ENCODE measurements around the gene ZNF547. TPM values are rescaled to one million over a fixed set of nuclear protein-coding genes. Genes with fewer than 3 reads are reported as not detected.

Gene ZNF547
- total RNA-seq: 3.3 TPM

DNA sequence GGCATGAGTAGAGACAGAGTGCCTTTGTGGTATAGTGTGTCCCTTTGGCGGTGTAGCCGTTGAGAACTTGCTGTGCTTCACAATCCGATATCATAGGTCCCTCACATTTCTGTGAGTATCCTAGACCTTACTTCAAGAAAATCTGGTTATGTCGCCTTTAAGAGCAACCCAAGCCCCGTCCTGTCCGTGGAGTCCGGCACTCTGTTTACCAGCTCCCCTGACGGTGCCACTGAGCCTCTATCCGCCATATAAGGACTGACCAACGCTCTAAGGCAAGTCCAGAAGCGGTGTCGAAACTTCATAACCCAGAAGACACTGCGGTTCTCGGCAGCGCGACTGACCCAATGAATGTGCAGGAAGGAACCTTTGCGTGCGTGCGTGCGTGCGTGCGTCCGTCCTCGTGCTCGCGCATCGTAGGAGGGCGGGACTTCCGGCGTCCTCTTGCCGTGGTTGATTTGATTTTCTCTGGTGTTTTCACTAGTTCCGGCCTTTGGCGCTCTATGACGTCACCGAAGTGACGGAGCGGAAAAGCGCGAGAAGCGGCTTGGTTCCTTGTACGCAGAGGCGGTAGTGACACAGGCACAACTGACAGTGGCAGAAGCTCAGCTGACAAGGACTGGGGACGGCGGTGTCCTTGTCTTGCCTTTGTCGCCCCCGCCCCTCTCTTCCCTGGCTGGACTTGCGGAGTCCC is at the start of gene ZNF547, which contains the start of gene TRAPPC2B:
TSS of gene ZNF547 (plus strand) at position 555 of the 691 bp plus-strand sequence. CDS start 5,005 bp downstream, outside the sequence.
TSS of gene TRAPPC2B (plus strand) at position 555 of the 691 bp plus-strand sequence. CDS start 1,283 bp downstream, outside the sequence.
- DNase-seq: peak; percentile 100

DNA sequence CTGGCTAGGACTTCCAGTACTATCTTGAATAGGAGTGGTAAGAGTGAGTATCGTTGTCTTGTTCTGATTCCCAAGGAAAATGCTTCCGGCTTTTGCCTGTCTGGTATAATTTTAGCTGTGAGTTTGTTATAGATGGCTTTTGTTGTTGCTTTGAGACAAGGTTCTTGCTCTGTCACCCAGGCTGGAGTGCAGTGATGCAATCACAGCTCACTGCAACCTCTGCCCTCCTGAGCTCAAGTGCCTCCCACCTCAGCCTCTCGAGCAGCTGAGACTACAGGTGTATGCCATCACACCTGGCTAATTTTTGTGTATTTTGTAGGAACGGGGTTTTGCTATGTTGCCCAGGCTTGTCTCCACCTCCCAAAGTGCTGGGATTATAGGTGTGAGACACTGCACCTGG is 49.2 kb upstream of the ZNF547 start:
- DNase-seq: no peak

DNA sequence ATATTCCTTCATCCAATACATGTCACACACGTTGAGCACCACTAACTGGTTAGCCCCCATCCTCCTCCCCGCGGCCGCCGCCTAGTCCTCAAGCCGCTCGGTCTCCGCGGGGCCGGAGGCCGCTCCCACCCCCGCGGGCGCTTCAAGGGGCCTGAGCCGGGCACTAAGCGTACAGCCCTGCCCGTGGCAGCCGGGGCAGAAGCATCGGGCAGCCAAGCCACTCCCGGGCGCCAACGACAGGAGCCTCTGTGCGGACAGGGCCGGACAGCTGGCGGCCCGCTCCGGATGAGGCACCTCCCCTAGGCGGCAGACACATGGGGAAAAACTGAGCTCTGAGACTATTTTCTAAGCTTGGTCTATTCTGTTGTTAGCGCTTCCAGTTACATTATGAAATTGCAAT is 45.8 kb upstream of the ZNF547 start:
- no peak for DNase-seq

DNA sequence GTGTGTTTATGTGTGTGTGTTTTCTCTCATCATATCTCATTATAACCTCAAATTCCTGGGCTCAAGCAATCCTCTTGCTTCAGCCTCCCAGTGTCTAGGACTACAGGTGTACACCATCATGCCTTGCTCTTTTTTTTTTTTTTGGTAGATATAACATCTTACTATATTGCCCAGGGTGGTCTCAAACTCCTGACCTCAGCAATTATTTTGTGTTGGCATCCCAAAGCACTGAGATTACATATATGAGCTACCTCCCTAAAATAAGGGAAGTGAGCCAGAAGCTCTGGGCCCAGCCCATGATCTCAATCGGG is 43.5 kb upstream of the ZNF547 start:
- no peak for DNase-seq

DNA sequence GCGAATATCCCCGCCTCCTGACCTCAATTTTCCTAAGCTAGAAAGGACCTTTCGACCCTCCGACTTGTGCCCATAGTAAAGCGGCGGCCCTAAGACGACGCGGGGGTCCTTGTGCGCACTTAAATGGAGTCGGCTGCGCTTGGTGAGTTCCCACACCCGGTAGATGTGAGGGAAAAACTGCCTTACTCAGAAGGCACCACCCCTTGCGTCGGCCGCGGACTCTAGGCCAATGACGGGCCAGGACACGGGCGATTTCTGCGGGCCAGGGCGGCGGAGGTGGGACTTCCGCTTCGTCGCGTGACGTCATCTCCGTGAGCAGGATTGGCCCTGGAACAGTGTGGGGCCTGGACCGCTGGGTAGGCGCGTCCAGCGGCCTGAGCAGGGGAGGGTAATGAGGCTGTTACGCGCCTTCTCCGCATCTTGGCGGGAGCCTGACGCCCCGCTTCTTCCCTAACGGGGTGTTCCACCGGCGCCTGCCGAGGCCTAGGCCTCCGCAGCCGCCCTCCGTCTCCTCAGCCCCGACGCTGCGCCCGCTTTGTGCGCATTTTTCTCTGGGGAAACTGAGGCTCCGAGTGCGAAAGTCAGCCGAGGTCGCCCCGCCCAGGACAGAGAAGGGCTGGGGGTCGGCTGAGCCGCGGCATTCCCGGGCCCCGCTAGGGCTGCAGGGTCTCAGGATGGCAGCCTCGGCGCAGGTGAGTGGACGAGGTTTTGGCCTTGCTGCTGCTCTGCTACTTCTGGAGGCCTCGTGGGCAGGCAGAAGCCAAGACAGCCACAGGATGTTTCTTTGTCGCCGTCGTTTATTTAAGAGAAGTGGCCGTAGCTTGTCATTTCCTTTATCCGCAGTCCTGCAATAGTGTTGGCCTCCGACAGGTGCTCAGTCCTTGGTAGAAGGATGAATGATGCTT is 42.9 kb upstream of the ZNF547 start, which contains the start of gene ZNF543:
TSS of gene ZNF543 (plus strand) at position 293 of the 905 bp plus-strand sequence. CDS start at position 675, 382 bp downstream.
- DNase-seq: peak; percentile 94

DNA sequence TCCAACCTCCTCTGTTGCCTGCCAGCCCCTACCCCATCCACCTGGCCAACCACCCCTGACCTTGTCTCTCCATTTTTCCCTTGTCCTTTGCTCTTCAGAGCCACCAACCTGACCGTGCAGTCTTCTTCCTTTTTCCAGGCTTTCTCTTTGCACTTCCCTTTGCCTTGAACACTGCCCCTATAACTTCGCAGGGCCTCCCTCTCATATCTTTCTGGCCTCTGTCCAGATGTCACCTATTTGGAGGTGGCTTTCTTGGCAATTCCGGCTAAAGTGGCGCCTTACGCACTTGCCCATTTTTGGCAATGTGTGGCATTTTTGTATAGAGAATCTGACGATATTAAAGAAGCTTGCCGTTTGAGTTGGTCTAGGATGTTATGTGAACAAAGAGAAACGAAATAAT is 42.2 kb upstream of the ZNF547 start:
- no peak for DNase-seq

DNA sequence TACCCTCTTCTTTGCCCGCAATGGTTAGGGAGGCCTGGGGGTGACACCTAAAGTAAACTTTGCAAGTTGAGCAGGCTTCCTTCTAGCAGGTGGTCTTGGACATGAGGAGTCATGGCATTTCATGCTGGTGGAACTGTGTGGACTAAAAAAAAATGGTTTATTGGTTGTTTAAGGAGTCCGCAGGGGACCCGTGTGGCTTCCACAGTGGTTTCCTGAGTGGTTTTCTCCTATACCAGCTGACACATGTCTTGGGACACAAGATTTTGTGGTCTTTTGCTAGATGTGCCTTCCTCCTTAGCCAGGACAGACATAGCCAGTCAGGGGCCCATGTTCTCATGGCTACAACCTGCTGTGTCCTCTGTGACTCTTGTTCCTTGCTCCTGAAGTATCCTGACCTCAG is 41.6 kb upstream of the ZNF547 start:
- DNase-seq: no peak

DNA sequence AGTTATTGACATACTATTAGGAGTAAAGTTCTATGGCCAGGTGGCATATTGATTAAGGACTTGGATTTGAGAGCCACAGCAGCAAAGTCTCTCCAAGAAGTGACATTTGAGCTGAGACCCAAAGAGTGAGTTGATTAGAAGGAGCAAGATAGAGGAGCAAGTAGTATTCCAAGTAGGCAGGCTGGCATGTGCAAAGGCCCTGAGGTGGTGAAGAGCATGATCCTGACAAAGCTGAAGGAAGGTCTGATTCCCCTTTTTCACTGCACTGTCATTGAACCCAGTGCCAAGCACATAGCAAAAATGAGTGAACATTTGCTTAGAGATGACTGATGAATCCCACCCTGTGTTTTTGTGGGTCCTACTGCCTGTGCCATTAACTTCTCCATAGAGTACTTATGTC is 38.4 kb upstream of the ZNF547 start:
- DNase-seq: no peak

DNA sequence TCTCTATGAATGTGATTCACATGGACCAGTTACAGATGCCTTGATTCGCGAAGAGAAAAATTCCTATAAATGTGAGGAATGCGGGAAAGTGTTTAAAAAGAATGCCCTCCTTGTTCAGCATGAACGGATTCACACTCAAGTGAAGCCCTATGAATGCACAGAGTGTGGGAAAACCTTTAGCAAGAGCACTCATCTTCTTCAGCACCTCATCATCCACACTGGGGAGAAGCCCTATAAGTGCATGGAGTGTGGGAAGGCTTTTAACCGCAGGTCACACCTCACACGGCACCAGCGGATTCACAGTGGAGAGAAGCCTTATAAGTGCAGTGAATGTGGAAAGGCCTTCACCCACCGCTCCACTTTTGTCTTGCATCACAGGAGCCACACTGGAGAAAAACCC is 35.4 kb upstream of the ZNF547 start:
- no peak for DNase-seq

DNA sequence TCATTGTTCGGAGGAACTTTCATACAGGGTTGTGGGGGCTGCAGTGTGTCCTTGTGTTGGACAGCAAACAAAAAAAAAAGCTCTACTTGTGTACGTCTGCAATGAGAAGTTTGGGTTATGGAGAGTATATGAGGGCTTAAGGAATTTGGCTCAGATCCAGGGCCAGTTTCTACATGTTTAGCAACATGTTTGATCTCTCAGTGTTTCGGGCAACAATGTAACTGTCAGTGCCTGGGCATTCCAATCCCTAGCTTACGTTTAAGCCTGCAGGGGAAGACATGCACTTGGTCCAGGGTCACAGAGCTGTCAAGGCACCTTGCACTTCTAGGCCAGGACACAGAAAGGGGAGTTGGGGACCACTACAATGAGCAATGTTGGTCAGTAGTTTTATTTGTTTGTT is 29.2 kb upstream of the ZNF547 start:
- peak; percentile 15 for DNase-seq

DNA sequence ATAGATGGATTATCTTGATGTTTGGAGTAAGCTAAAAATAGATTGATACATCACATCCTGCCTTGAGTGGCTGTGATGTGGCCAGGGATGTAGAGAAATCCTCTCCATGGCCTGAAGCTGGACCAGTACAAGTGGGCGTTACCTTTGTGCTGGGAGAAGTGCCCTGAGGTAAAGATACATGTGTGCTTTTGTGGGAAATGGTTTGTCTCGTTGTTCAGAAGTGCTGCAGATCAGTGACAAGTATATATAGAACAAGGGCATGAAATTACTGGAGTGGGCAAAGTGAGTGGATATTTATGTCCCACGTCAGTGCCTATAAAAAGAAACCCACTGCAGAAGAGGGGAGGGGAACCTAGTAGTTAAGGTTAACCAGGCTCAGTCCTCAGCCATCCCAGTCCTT is 24.5 kb upstream of the ZNF547 start:
- DNase-seq: no peak

DNA sequence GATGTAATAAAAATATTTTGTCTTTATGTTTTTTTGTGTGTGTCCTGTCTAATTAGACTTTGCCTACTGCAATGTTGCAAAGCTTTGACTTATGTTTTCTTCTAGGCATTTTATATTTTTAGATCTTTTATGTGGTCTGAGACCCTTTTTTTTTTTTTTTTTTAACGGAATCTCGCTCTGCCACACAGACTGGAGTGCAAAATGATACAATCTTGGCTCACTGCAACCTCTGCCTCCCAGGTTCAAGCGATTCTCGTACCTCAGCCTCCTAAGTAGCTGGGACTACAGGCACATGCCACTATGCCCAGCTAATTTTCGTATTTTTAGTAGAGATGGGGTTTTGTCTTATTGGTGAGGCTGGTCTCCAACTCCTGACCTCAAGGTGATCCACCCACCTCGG is 20.8 kb upstream of the ZNF547 start:
- DNase-seq: no peak

DNA sequence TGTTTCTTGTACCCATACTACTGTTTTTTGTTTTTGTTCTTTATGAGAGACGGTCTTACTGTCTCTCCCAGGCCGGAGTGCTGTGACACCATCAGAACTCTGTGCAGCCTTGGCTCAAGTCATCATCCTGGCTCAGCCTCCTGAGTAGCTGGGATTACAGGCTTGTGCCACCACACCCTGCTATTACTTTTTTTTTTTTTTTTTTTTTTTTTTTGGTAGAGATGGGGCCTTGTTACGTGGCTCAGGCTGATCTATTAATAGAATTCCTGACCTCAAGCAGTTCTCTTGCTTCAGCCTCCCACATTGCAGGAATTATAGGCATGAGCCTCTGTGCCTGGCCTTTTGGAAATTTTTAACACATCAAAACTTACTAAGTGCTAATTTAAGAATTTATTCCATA is 15.2 kb upstream of the ZNF547 start:
- no peak for DNase-seq

DNA sequence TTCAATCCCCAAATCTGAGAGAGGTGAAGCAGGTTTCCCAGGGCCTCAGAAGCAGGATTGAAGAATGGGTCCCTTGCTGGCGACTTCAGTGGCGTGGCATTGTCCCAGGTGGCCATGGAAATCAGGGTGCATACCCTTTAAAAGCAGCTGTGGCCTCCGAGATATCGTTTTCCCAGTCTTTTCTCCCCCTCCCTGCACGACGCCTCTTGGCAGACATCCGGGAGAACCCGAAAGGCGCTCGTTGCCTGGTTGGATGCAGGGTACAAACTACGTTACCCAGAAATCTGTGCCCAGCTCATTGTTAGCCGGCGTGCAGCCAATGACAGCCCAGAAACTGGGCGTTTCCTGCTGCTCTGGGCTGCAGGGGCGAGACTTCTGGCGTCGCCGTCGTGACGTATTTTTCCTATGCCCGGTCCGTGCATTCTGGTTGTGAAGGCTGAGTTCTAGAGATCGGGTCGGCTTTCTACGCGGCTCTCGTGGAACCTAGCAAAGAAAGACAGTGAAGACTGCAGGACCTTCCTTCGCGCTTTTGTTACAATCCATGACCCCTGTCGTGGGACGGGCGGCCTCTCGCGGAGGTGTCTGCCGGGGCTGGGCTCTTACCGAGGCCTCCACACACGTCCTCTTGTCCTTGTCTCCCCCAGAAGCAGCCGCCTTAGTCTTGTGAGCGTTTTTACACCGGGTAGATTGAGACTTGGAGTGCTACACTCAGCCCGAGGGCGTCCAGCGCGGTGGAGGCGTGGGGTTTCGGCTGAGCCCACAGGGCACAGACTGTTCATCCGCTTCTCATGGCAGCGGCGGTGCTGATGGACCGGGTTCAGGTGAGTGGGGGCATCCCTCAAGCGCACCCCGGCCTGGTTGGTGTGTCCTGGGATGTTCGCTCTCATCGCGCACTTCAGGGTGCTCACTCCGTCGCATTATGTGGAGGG is 12.2 kb upstream of the ZNF547 start, which contains the start of gene ZNF304:
TSS of gene ZNF304 (plus strand) at position 395 of the 929 bp plus-strand sequence. CDS start at position 789, 394 bp downstream.
- peak; percentile 97 for DNase-seq

DNA sequence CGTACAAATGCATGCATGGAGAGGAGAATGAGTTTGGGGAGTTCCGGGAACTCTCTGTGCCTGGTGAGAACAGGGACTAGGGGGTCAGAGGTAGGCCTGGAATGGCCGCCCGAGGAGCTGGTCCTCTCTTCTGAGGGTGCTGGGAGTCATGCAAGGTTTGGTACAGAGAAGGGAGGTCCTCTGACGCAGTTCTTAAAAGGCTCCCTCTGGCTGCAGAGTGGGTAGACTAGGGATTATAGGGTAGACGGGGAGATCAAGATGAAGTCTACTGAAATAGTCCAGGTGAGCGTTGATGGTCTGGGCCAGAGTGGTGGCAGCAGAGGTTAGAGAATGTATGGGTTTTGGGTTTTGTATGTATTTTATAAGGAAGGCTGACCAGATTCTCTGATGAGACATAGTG is 11.5 kb upstream of the ZNF547 start:
- DNase-seq: no peak

DNA sequence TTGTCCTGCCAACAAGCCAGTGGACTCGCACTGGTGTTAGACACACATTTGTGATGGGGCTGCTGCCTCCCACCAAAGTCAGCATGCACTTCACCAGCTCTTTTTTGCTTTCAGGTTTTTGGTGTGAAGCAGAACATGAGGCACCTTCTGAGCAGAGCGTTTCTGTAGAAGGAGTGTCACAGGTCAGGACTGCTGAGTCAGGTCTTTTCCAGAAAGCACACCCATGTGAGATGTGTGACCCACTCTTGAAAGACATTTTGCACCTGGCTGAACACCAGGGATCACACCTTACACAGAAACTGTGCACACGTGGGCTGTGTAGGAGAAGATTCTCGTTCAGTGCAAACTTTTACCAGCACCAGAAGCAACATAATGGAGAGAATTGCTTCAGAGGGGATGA is 7.4 kb upstream of the ZNF547 start:
- no peak for DNase-seq

DNA sequence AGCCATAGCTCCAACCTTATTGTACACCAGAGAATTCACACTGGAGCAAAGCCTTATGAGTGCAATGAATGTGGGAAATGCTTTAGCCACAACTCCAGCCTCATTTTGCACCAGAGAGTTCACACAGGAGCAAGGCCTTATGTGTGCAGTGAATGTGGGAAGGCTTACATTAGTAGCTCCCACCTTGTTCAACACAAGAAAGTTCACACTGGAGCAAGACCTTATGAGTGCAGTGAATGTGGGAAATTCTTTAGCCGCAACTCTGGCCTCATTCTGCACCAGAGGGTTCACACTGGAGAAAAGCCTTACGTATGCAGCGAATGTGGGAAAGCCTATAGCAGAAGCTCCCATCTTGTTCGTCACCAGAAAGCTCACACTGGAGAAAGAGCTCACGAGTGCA is 5.9 kb upstream of the ZNF547 start:
- DNase-seq: no peak

DNA sequence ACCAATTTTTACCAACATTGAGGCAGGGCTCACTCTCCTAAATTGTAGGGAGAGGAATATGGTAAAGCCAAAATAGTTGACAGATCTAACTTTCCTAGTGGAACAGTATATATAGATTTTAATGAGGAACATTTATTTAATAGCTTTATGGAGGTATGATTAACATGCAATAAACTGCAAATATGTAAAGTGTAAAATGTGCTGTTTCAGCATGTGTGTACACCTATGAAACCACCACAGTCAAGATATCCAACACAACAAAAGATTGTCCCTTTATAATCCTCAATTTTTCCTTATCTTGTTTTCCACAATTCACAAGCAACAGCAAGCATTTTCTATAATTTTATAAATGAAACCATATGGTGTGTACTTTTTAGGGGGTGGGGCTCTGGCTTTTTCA is 4.1 kb upstream of the ZNF547 start:
- DNase-seq: no peak

DNA sequence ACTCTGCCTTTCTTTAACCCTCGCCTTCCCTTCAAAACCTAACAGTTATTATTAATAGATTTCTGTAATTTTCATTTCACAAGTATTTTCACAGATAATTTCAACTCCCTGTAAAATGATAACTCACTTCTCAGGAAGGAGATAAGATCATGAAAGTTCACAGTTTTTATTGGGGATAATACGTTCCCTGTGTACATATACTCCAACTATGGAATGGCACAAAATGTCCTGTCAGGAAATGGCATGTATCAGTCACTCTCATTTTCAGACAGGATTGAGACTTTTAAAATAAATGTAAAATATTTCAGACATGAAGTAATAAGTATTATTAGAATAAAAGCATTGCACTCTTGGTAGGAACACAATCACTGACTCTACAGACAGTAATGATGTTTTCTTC is 932 bp upstream of the ZNF547 start:
- DNase-seq: peak; percentile 14

DNA sequence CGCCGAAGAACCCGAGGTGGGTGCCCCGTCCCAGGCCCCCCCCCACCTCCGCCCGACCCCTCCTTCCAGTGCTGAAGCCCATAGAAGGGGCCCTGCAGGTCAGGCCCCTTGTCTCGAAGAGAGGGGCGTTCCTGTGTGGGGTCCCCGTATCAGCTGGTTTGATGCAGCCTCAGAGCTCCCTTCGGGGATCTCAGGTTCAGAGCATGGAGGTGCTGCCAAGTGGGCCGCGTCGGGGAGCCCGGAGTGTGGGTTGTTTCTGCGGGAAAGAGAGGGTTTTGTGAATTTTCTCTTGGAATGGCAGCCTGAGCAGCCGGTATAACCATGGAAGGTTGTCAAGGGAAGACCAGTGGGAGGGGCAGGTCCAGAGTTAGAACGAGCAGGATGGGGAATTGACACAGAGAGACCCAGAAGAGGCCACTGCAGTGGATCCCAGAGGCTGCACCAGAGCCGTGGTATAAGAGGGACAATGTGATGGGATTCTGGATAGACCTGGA is 384 bp downstream of the ZNF547 start:
- no peak for DNase-seq

DNA sequence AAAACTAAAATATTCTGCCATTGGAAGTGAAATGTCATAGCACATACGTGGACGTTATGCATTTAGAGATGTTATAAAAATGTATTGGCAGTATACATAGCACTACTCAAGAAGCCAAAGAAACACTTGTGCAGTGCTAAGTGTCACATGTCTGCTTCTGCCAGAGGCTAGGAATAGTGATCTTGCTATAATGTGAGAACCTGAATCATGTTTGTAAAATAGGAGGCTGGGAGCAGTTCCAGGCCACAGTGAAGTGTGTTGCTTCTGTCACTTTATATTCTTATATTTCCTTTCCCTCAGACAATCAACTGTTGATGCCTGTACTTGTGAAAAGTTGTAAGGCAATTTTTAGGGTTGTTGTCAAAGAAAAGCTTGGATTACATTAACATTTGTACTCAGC is 3.4 kb downstream of the ZNF547 start:
- DNase-seq: no peak

DNA sequence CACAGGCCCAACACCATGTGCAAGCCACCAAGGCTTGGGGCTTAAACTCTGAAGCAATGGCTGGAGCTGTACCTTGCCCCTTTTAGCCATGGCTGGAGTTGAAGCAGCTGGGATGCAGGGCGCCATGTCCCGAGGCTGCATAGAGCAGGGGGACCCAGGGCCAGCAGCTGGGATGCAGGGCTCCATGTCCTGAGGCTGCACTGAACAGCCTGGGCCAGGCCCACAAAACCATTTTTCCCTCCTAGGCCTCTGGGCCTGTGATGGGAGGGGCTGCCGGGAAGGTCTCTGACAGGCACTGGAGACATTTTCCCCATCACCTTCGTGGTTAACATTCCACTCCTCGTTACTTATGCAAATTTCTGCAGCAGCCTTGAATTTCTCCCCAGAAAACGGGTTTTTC is 10.8 kb downstream of the ZNF547 start:
- DNase-seq: no peak

Data from skin of body (tissue), 2 donors.